Measurements from ENCODE around the gene KIF3A. TPM values are rescaled to one million over a fixed set of nuclear protein-coding genes. Genes with fewer than 3 reads are reported as not detected.

Gene KIF3A
- total RNA-seq, 1 donor from 2014 or later = 27.6 TPM

- no peak for TF ChIP-seq CTCF (IDR thresholded peaks at IDR 0.05)
- no peak for TF ChIP-seq EZH2phosphoT487 (IDR thresholded peaks at IDR 0.05)
- TF ChIP-seq EZH2 (IDR thresholded peaks at IDR 0.05) = no peak
- Histone ChIP-seq H3K4me1 (peaks cover 30% of the 10 kb centered on the region), H3K36me3 (no peaks in the 10 kb centered on the region), H3K27me3 (peaks cover 47% of the 10 kb centered on the region), H3K27ac (no peak overlapping the region), H3K79me2 (ENCODE audit: low read depth) (peaks cover 6% of the 10 kb centered on the region), H2AFZ (replicated peaks) (no peak overlapping the region), H4K20me1 (ENCODE audit: low read depth) (peaks cover 20% of the 10 kb centered on the region), H3K9me3 (ENCODE audit: low read depth) (no peaks in the 10 kb centered on the region), H3K4me2 (peak overlapping the region; percentile 98), H3K4me3 (no peak overlapping the region), H3K9ac (no peak overlapping the region), H3F3A (ENCODE audit: low read depth) (peaks cover 42% of the 10 kb centered on the region)
- Mint-ChIP-seq H3K4me1 (peaks cover 54% of the 10 kb centered on the region), H3K4me3 (peak overlapping the region; percentile 89), H3K36me3 (peaks cover 2% of the 10 kb centered on the region), H3K27ac (no peak overlapping the region), H3K27me3 (ENCODE audit: insufficient read depth, low read depth) (peaks cover 4% of the 10 kb centered on the region), H3K9me3 (no peaks in the 10 kb centered on the region)
- no peak for DNase-seq (ENCODE audit: low spot score)
Measured at GRCh38 chr5:132774896-132775295, 37.5 kb upstream of the KIF3A start.

GRCh38 chr5:132774406-132774805 lies 37.1 kb upstream of the KIF3A start:
- peaks cover 54% of the 10 kb centered on the region for H3K4me1 Mint-ChIP-seq
- H3K36me3 Mint-ChIP-seq = peaks cover 2% of the 10 kb centered on the region
- Histone ChIP-seq H3F3A (ENCODE audit: low read depth) (peaks cover 42% of the 10 kb centered on the region), H3K36me3 (no peaks in the 10 kb centered on the region), H2AFZ (replicated peaks) (no peak overlapping the region), H3K27ac (no peak overlapping the region), H3K9ac (no peak overlapping the region), H3K79me2 (ENCODE audit: low read depth) (peaks cover 6% of the 10 kb centered on the region), H4K20me1 (ENCODE audit: low read depth) (peaks cover 20% of the 10 kb centered on the region), H3K9me3 (ENCODE audit: low read depth) (no peaks in the 10 kb centered on the region), H3K27me3 (peaks cover 42% of the 10 kb centered on the region), H3K4me1 (peaks cover 30% of the 10 kb centered on the region), H3K4me3 (no peak overlapping the region), H3K4me2 (no peak overlapping the region)
- TF ChIP-seq CTCF (IDR thresholded peaks at IDR 0.05) = no peak
- TF ChIP-seq EZH2 (IDR thresholded peaks at IDR 0.05) = no peak
- TF ChIP-seq EZH2phosphoT487 (IDR thresholded peaks at IDR 0.05) = no peak
- H3K9me3 Mint-ChIP-seq = no peaks in the 10 kb centered on the region
- no peak overlapping the region for H3K27ac Mint-ChIP-seq
- peak overlapping the region; percentile 89 for H3K4me3 Mint-ChIP-seq
- H3K27me3 Mint-ChIP-seq (ENCODE audit: insufficient read depth, low read depth) = peaks cover 4% of the 10 kb centered on the region
- no peak for DNase-seq (ENCODE audit: low spot score)

GRCh38 chr5:132773601-132774355 lies 36.4 kb upstream of the KIF3A start:
- Mint-ChIP-seq H3K9me3 (no peaks in the 10 kb centered on the region), H3K4me3 (no peak overlapping the region)

More at GRCh38 chr5:132773601-132774355, 36.4 kb upstream of the KIF3A start:
- Histone ChIP-seq H3K4me3 (no peak overlapping the region), H3K27ac (no peak overlapping the region), H3K9ac (no peak overlapping the region), H3K27me3 (peaks cover 36% of the 10 kb centered on the region), H3K36me3 (no peaks in the 10 kb centered on the region), H3F3A (ENCODE audit: low read depth) (peaks cover 40% of the 10 kb centered on the region), H3K79me2 (ENCODE audit: low read depth) (peaks cover 6% of the 10 kb centered on the region), H3K4me1 (peaks cover 30% of the 10 kb centered on the region), H3K4me2 (no peak overlapping the region), H2AFZ (replicated peaks) (no peak overlapping the region), H4K20me1 (ENCODE audit: low read depth) (peaks cover 20% of the 10 kb centered on the region), H3K9me3 (ENCODE audit: low read depth) (no peaks in the 10 kb centered on the region)
- TF ChIP-seq EZH2phosphoT487 (IDR thresholded peaks at IDR 0.05) (no peak), CTCF (IDR thresholded peaks at IDR 0.05) (no peak), EZH2 (IDR thresholded peaks at IDR 0.05) (no peak)
- no peak for DNase-seq (ENCODE audit: low spot score)
- peaks cover 4% of the 10 kb centered on the region for H3K27me3 Mint-ChIP-seq (ENCODE audit: insufficient read depth, low read depth)
- H3K4me1 Mint-ChIP-seq = peaks cover 54% of the 10 kb centered on the region
- peaks cover 2% of the 10 kb centered on the region for H3K36me3 Mint-ChIP-seq
- peak overlapping the region; percentile 84 for H3K27ac Mint-ChIP-seq
